ENCODE data around the gene KRT4.
"Not testable (repeated sequence)": the region's sequence is repeated elsewhere in the genome, so short reads cannot be mapped to it uniquely, and the experiment has no call there.

KRT4 gene

DNA sequence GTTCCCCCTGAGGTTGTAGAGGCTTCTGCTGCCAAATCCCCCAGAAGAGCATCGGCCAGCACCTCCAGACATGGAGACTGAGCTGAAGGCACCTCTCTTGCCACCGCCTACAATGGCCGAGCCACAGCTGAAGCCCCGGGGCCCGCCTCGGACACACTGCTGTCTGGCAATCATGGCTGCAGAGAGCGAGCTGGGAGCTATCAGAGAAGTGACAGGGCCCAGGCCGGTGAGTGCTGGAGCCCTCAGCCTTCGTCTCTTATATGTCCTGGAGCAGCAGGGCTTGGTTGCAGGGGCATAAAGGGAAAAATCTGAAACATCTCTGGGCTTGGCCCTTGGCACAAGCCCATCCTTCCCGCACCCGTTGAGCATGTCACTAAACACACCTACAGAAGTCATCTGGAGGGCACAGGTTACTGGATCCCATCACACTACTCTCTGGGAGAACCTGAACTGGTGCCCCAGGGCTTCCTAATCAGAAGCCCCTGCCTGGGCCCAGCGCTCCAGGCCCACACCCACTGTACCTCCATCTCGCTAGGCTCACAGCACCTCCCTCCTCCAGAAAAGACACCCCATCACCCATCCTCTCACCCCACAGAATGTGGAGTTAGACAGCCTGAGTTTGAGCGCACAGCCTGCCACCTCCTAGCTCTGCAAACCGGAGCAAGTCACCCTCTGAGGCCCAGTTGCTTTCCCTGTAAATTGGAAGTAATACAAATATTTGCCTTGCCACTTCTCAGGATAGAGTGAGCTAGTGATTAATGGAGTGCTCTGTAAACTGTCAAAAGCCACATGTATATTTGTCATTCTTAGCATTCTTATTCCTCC lies at the start of gene KRT4:
TSS of gene KRT4 (minus strand) at position 232 of the 825 bp plus-strand sequence. CDS start at position 174, 58 bp downstream.
- no peak for DNase-seq

DNA sequence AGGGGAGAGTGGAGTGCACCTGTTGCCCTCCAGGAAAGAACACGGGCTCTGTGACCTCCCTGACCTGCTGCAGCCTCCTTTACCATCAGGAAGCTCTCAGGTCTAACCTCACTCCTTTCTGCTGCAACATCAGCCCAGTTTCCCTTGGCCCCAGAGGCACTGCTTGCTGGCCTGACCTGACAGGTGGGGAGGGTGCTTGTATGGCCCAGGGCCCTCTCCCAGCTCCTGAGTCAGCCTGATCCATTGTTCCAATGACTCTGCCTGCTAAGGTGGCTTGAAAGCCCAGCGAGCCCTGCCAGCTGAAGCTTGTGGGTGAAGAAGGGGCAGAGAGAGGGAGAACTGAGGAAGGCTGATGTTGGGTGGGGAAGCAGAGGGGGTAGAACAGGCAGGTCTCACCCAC lies 48.1 kb upstream of the KRT4 start:
- DNase-seq, result no peak

DNA sequence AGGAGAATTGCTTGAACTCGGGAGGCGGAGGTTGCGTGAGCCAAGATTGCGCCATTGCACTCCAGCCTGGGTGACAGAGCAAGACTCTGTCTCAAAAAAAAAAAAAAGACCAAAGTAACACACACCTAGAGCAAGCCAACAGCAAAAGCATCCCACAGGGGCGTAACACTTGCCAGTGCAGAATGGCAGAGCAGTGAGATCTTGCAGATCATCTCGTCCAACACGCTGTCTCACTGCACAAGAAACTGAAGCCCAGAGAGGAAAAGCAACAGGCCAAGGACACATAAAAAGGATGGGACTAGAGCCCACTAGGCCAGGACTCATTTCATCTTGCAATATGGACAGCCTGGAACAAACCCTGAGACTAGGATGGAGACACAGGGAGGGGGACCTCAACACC lies 47.6 kb upstream of the KRT4 start:
- DNase-seq, result no peak

DNA sequence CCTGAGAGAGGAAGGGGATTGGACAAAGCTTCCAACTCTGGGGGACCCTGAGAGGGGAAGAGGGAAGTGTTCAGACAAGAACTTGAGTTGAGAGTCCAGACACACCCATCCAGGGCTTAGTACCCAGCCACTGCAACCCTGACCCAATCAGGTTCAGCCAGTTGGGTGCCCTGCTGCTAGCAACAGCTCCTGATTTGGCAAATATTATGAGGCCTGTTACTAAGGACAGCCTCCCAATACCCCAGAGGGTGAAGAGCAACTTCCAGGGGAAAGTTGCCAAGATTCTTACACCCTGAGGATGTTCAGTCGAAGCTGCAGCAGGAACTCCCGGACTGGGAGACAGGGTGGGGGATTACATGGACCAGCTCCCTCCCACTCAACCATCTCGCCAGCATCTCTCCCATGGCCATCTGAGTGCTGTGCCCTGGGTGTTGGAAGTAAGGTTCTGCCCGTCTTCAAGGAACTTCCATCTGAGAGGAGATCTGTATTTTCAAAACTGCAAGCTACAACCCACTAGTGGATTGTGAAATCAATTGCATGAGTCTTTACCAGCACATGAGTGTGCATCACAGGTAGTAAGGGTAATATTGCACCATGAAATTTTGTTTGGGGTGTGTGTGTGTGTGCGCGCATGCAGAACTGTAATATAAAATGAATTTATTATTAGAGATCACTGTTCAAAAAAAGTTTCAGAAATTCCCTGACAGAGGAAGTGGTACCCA lies 46.3 kb upstream of the KRT4 start:
- no peak for DNase-seq

DNA sequence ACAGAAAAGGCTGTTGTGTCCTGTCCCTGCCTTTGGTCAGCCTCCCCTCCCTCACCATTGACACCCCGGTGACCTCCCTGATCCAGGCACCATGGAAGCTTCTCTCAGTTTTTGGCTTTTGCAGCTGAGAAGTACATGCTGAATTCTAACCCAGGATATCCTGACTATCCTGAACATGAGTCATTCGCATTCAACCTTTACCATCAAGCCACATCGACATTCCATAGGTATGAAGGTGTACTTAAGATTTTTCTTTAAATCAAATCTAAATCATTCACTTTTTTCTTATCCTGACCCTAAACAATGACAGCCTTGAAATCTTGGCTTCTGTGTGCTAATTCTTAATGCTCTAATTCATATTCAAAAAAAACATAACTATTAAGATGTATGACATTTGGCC lies 43.6 kb upstream of the KRT4 start:
- DNase-seq, result no peak

DNA sequence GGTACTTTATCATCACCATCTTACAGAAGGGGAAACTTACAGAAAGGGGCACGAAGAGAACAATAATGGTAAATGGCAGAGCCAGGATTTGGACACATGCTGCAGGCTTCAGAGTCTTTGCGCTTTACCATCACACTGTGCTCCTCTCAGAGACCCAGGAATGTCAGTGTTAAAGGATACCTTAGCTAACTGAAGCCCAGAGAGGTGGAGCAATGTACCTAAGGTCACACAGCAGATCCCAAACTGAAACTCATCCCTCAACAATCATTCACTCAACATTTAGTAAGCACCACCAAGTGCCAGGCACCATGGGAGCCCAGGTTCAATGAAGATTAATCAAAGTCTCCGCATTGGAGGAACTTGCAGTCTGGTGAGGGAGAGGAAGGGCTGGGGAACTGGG lies 42.9 kb upstream of the KRT4 start:
- no peak for DNase-seq

DNA sequence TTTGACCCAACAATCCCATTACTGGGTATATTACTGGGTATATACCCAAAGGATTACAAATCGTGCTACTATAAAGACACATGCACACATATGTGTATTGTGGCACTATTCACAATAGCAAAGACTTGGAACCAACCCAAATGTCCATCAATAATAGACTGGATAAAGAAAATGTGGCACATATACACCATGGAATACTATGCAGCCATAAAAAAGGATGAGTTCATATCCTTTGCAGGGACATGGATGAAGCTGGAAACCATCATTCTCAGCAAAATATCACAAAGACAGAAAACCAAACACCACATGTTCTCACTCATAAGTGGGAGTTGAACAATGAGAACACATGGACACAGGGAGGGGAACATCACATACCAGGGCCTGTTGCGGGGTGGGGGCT lies 42.2 kb upstream of the KRT4 start:
- DNase-seq, result not testable (repeated sequence)

DNA sequence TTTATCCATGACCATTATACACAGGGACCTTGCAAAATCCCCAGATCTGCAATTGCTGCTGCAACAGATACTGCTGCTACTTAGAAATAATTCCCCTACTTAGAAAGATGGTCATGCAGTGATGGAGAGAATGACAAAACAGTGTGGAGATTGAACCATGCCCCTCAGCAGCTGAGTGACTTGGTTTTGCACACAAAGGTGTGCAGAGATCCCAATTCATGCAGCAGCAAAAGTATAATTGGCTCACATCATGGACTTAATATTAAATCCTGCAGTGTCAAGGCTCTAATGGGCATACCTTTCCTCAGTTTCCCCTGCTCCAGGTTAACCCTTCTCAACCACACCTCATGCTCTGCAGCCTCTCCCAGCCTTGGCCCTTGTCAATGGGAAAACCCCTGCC lies 37.9 kb upstream of the KRT4 start:
- DNase-seq, result no peak

DNA sequence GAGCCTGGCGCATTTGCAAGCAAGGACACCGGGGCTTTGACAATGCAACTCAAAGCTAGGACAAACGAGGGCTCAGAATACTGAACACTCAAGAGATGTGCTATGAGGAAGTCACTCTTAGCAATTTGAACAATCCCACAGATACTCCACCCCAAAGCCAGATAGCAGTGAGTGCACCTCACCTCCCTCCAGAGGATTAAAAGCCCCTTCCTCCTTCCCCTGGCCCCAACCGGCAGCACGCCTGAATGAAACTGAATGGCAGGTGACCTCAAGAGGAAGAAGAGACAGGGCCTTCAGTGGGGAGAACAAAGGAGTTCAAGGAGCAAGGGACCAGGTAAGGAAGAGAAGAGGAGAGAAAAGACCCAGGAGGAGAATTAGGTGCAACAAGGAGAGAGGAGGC lies 36.8 kb upstream of the KRT4 start:
- DNase-seq, result no peak

DNA sequence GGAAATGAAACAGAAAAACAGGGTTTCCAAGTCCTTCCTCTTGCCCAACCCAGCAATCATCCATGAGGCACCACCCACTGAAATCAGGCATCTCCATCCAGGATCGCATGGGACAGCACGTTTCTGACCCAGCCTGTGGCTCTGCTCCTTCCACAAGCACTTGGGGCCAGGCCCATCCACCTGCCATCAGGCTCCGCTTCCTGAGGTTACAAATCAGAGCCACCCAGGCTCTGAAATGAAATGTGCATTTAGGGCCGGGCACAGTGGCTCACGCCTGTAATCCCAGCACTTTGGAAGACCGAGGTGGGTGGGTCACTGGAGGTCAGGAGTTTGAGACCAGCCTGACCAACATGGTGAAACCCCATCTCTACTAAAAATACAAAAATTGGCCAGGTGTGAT lies 35.6 kb upstream of the KRT4 start:
- no peak for DNase-seq

DNA sequence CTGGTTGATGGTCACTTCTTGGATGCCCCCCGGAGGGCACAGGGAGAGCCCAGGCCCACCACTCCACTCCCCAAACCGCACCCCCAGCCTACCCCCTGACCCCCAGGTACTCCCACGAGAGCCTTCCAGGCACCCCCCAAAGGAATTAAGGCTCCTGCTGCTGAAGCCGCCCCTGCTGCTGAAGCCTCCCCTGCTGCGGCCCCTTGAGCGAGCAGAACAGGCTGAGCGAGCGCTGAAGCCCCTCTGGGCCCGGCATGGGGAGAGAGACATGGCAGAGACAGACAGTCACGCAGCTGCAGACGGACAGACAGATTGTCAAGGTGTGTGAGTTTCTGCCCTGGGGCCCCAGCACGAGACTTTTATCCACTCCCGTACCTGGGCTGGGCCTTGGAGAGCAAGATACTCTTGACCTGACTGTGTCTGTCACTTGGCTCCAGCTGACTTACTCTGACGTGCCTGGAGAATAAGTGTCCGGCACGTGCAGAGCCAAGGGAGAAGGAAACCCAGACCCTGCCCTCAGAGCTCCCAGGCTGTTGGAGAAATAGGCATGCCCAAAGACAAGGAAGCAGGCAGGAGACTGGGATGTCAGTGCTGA lies 34.8 kb upstream of the KRT4 start, which contains the start of gene KRT78:
TSS of gene KRT78 (minus strand) at position 334 of the 595 bp plus-strand sequence. CDS start at position 270, 64 bp downstream.
- DNase-seq, result no peak

DNA sequence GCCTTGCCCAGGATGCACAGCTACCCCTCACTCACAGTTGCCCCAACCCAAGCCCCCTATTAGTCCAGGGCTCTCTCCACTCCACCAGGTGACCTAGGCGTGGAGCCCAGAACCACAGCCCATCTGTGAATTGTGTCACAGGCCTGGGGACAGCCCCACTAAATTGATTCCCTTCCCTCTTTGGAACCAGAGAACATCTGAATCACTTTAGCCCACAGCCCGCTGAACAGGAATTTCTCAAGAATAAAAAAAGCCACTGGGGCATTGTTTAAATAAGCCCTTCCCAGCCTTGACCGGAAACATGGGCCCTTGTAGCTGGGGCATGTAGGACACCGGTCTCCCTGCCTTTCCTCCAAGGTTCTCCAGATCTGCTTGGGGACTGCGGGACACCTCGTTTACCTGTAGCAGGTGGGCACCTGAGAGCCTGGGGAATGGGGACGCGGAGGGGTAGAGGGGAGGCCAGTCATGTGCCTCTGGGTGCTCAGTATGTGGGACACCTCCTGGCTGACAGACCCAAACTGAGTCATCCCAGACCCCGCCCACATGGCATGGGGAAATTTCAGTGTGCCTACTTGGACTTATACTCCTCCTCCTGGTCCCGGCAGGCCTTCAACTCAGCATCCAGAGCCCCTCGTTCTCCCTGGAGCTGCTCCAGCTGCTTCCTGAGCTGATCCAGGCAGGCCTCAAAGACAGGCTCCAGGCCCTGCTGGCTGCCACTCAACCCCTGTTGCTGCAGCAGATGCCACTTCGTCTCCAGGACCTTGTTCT lies 33.6 kb upstream of the KRT4 start:
- no peak for DNase-seq

DNA sequence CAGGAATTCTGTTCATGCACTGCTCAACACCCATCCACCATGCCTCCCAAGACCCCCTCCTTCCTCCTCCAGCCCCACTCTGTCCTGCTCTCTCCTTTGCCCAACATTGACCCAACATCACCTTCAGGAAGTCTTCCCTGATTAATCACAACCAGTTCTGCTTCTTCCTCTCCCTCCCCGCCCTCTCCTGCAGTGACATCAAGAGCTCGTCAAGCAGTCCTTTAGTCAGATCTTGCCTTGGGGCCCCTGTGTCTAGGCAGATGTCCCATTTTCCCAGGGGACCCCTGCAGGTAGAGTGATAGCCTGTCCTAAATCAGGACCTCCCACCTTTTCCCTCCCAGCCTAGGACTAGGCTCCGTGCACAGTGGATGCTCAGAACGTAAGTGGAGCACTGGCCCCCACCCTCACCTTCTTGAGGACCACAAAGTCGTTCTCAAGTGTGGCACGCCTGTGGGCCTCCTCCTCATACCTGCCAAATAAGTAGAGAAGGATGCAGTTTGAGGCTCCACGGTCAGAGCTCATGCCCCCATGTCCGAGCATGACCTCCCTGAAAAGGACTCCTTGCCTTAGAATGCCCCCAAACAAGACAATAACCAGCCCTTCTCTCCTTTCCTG lies 32.5 kb upstream of the KRT4 start:
- DNase-seq, result no peak

DNA sequence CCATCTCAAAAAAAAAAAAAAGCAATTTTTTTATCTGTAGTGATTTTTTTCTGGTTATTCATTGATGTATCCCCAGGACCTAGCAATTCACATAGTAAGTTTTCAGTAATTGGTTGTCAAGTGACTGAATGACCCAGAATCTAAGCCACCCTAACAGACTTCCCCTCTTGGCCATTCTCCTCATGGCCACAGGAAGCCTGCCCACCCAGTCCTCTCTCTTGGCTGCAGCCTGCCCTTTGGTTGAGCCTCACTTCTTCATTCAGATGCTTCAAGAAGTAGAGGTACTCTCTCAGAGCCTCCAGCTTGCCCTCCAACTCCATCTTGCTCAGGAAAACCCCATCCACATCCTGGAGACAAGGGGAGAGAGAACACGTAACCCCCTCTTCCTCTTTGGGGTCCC lies 32.0 kb upstream of the KRT4 start:
- no peak for DNase-seq

DNA sequence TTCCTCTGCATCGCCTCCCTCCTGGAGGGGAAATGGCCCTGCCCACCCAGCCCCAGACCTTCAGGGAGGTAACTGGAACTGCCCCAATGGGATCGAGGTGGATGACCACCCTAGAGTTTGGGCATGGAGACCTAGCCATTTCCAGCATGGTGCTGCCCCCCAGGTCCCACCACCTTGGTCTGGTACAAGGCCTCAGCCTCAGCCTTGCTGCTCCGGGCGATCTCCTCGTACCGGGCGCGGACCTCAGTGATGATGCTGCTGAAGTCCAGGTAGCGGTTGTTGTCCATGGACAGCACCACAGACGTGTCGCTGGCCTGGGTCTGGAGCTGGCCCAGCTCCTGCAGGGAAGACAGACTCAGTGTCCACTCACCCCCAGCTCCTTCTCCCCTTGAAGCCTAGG lies 30.5 kb upstream of the KRT4 start:
- DNase-seq, result no peak

DNA sequence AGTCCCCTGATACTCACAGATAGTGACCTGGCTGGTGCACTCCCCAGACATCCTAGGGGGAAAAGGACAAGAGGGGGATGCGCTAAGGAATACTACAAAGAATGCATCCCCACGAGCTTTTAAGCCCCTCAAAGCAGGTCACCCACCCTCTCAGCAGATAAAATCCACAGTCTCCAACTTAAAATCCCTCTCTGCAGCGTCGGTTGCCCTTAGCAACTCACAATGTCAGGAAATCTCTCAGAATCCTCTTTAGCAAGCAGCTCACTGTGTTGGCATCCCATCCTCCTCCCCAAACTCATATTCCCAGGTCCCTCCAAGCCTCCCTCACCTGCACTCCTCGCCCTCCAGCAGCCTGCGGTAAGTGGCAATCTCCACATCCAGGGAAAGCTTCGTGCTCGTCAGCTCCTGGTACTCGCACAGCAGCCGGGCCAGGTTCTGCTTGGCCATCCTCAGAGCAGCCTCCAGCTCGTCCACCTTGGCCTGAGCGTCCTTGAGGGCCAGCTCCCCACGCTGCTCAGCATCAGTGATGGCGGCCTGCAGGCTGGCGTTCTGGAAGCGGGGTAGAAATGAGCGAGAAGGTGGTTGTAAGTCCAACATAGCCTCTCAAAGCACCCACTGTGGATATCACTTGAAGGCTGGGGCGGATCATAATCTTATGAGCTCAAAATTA lies 25.7 kb upstream of the KRT4 start:
- no peak for DNase-seq

DNA sequence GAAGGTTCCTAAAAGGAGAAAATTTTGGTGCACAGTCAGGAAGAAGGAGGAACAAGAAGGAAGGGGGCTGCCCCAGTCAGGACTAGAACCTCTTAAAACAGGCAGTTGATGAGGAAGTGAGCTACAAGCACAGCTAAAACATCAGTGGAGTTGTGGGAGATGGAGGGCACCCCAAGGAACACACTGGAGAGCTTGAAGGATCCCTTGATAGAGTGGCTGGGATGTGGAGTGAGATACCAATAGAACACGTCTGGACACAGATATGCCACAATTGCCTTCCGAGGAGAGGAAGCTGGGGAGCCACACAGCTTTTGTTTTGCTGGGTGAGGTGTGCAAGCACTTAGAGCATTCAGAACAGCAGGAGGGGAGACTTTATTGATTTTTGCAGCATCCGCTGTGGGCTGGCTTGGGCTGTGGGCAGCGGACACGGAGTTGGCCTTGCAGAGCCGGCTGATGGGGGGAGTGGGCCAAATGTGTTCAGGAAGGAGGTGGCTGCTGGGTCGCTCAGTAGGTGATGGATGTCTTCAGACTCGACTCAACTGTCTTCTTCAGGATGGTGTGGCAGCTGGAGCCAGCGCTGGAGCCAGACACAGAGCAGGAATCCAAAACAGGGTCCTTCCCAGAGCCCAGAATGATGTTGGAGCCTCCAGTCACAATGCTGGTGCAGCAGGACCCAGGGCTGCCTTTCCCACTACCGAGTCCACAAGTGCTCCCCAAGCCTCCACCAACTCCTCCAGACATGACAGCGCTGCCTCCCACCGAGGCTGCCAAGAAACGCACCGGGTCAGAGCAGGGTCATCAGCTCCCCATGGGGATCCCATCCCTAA lies 24.9 kb upstream of the KRT4 start:
- DNase-seq, result no peak

DNA sequence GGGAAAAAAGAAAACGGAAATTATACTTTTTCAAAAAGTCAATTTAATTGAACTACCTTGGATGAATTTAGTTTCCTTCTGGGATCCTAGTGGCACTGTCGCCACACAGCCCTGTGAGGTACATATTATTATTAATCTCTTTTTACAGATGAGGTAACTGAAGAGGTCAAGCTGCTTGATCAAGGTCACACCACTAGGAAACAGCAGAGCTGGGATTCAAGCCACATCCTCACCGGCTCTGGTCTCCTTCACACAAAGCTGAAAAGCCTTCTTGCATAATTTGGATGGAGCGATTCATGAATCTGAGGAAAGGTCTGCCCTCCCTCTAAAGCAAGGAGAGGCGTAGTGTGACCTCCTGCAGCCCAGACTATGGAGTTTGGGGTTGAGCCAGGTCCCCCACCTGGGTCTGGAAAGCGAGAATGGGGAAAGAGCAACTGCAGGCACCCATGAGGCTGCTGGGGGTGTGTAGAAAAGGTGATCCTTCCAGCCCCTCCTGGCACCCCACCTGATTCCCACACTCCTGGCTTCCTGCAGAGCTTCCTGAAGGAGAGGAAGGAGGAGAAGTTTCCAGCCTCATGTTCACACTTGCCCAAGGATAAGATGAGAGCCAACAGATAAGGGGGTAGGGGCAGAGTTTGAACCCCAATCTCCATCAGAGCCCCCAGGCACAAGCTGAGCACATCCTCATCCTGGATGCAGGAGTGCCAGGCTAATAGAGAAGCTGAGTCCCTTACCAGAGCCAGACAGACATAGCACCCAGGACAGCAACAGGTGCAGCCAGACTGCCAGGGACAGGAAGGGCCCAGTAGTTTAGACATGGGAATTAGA lies 24.1 kb upstream of the KRT4 start:
- no peak for DNase-seq

DNA sequence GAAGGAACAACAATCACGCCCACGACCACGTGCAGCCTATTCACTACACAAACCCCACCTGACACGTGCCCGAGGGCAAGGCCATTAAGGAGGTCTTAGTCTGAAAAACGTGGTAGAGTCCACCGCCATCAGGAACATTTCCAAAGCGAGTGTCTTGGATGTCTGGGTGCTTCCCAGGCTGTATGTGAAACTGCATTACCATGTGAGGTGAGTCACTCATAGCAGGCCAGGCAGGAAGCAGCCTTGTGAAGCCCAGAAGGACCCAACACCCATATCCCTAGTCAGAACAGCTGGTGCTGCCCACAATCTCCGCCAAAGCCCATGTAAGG lies 23.5 kb upstream of the KRT4 start:
- no peak for DNase-seq
